Stimulated activated naive CD4-positive, alpha-beta T cell treated with Interleukin-2 at 50 U/mL for 16 hours (primary cell): Measurements from ENCODE around the gene RHOA.
"Not testable (repeated sequence)": the region's sequence is repeated elsewhere in the genome, so short reads cannot be mapped to it uniquely, and the experiment has no call there.

Source experiments
- DNase-seq: peaks from one replicate; lab custom pipeline; 2025; lab: John Stamatoyannopoulos, UW

RHOA gene

DNA sequence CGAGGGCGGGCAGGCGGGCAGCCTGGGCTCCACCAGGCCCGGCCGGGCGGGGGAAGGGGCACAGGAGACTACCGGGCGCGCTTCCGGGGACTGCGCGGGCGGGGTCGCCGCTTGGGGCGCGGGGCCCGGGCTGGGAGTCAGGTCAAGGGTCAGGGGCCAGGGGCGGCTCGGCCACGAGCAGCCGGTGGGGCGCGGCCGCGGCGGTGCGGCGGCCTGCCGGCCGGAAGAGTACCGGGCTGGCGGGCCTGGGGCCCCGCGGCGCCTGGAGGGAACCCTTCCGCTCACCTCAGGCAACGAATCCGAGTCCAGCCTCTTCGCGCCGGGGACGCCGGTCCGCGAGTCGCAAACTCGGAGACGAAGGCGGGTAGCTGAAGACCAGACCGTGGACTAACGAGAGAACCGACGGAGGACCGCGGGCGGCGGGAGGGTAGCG is 225 bp downstream of the RHOA start:
- peak; percentile 53 for DNase-seq

DNA sequence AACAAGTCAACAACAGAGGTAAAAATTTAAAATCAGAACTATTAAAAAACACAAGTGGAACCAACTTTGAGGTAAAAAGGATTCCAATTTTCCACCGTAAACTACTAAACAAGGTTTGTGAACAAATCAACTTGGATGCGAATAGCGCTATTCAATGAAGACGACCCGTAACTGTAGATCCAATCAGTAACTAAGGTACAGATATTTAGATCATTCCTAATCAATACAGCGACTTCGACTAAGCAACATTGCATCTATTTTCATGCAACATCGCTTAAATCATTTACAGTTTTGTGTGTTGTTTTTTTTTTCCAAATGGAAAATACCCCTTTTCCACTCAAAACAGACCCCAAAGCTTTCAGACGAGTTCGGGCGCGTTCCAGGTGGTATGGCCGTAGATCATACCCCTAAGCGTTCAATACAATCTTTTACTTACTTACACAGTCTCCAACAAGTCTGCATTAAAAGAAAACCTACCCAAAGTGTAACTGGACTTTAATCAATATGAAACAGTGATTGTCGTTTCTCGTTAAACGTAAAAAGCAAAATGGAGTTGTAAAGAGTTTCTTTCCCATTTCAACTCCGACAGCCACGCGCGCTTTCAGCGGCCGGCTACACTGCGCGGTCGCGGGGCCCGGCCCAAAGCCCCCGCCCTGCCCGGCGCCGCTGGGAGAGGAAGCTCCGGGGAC is 786 bp downstream of the RHOA start:
- no peak for DNase-seq

DNA sequence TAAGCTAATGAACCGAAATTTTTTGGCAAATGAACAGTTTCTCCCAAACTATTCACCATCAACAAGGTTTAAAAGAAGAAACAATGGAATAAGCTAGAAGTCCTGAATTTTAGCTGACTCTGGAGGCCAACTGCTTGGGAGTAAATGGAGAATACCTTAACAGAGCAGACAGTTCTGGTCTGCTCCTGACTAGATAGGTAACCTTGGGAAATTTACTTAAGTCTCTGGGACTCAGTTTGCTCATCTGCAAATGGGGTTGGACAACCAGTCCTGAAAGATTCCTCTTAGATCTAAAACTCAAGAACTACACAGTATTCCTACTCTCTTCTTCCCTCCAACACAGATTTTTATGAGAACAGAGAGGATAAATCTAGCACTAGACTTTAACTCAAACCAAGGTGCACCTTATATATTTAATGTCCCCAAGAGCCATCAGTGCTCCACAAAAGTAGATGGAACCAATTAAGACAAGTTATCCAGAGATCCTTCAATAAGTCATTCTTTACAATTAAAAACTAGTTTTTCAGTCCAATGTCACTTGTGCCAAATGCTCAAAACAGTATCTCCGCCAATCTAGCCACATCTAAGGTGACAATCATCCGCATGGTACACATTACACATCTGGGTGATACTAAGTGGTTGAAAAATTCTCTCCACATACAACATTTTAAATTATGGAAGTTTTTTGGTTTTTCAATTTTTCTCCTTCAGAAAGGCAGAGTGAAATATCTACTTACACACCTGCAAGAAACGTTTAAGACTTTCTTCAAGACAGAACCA is 1.5 kb downstream of the RHOA start:
- no peak for DNase-seq

DNA sequence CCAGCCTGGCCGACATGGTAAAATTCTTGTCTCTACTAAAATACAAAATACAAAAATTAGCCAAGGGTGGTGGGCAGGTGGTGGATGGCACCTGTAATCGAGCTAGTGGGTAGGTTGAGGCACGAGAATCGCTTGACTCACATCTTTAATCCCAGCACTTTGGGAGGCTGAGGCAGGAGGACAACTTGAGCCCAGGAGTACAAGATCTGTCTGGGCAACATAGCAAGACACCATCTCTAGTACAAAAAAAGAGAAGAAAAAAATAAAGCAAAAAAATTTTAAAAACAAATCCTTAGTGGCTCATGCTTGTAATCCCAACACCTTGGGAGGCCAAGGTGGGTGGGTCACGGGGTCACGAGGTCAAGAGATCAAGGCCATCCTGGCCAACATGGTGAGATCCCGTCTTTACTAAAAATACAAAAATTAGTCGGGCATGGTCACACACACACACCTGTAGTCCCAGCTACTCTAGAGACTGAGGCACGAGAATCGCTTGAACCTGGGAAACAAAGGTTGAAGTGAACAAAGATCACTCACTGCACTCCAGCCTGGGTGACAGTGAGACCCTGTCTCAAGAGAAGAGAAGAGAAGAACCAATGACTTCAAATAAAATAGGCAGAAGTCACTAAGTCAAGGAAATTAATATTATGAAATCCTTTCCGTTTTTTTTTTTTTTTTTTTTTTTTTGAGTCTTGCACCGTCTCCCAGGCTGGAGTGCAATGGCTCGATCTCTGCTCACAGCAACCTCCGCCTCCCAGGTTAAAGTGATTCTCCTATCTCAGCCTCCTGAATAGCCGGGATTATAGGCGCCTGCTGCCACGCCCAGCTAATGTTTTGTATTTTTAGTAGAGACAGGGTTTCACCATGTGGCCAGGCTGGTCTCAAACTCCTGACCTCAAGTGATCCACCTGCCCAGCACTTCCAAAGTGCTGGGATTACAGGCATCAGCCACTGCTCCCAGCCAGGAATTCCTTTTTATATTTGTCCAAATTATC is 4.9 kb downstream of the RHOA start:
- DNase-seq: no peak

DNA sequence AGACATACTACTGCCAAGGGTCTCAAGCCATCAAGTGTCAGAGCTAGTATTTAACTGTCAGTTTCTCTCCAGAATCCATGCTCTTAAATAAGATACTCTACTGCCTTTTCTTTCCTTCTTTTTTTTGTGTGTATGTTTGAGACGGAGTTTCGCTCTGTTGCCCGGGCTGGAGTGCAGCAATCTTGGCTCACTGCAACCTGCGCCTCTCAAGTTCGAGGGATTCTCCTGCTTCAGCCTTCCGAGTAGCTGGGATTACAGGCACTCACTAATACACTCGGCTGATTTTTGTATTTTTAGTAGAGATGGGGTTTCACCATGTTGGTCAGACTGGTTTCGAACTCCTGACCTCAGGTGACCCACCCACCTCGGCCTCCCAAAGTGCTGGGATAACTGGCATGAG is 6.2 kb downstream of the RHOA start:
- DNase-seq: not testable (repeated sequence)

DNA sequence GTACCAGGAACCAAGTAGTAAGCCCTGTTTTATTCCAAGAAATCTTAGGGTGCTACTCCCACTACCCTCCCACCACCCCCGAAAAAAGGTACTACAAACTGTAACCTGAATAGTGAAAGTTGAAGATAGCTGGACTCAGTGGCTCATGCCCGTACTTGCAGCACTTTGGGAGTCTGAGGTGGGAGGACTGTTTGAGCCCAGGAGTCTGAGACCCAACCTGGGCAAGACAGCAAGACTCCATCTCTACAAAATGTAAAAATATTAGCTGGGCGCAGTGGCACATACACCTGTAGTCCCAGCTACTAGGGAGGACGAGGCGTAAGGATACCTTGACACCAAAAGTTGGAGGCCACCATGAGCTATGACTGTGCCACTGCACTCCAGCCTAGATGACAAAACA is 7.9 kb downstream of the RHOA start:
- no peak for DNase-seq

DNA sequence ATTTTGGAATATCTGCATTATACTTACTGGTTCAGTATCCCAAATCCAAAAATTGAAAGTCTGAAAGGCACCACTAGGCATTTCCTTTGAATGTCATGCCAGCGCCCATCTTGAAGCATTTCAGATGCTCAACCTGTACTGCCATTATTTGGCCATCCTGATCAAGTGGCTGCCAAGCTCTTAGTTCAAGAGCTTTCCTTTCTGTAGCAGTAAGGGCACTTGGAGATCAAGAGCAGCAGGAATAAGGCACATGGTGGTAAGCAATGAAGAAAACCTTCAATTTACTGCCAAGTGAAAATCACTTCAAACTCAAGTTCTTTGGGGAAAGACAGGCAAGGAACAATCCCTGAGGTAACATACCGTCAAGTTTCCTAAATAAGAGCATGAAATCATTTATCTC is 10.0 kb downstream of the RHOA start:
- no peak for DNase-seq

DNA sequence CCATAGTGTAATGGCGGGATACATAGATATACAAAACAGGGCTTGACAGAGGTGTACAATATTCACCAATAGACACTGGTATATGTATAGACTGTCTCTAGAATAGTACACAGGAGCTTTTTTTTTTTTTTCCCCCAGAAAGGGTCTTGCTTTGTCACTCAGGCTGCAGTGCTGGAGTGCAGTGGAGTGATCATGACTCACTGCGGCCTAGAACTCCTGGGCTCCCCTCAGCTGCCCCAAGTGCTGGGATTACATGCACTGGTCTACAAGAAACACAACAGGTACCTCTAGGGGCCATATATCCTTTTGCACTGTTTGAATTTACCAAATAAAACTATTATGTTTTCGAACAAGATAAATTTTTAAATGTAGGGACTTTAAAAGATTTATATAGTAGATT is 12.3 kb downstream of the RHOA start:
- DNase-seq: no peak

DNA sequence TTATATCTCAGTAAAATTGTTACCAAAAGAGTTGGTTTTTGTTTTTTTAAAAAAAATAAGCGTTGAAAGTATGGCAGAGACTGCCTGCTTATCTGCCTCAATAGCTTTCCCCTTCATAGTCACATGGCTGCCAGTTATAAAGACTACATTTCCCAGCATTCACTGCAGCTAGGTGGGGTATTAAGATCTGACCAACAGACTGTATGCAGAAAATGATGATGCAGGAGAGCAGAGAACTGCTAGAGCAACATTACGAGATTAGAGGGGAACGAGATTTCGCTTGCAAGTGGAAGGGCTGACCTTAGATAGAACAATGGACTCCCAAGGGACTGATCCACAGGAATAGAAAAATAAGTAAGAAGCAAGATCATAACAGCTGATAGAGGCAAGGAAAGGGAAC is 14.3 kb downstream of the RHOA start:
- DNase-seq: no peak

DNA sequence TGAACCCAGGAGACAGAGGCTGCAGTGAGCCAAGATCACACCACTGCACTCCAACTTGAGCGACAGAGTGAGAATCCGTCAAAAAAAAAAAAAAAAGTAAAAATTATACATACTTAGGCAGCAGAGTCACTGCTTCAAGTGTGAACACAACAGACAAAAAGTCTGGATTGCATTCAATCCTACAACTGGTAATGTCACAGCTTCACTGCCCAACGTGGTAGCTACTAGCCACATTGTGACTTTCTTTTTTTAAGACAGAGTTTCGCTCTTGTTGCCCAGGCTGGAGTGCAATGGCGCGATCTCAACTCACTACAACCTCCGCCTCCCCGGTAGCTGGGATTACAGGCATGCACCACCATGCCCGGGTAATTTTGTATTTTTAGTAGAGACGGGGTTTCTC is 20.5 kb downstream of the RHOA start:
- not testable (repeated sequence) for DNase-seq

DNA sequence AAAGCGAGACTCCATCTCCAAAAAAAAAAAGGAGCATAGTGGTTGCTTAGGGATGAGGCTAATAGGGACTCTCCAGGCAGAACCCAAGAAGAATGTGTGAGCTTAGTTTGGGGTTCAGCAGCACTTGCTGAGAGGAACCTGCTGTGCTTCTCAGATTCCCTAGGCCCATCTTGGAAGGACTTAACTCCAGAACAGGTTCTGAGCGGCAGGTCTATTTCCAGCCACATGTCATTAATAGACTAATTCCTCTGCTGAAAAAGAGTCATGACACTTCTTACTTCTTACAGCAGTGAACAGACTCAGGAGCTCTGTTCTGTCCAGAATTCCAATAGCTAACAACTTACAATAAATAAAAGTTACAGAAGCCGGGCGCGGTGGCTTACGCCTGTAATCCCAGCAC is 22.5 kb downstream of the RHOA start:
- DNase-seq: no peak

DNA sequence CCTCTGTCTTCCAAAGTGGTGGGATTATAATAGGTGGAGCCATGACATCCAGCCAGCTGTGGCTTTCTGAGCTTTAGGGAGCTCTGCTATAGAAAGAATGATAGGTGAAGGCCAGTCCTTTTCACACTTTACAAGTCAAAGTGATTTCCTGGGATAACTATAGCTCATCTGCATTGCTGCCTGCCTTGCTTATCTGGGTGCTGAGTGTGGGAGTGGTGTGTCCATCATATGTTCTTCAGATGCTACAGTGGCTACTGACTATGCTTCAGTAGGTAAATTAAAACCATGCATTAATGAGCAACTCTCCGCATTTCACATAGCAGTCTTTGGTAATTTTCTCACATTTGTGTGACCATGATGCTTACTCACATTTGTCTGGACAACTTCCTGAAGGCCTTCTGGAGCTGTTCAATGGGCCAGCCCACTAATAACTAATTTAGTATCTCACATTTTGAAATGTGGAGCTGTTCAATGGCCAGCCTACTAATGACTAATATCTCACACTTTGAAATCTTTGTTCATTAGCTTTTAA is 23.4 kb downstream of the RHOA start:
- no peak for DNase-seq

DNA sequence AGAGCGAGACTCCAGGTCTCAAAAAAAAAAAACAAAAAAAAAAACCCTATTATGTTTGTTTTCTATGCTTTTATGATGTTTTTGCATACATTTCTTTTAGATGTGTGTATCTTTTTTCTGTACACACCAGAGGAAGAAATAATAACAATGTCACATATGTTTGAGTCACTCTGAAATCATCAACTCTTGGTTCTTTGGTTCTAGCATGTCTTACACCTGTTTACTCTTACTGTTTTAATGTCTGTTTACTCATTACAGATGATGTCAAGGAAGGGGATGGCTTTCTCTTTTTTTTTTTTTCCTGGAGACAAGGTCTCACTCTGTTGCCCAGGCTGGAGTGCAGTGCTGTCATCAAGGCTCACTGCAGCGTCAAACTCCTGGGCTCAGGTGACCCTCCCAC is 24.1 kb downstream of the RHOA start:
- no peak for DNase-seq

DNA sequence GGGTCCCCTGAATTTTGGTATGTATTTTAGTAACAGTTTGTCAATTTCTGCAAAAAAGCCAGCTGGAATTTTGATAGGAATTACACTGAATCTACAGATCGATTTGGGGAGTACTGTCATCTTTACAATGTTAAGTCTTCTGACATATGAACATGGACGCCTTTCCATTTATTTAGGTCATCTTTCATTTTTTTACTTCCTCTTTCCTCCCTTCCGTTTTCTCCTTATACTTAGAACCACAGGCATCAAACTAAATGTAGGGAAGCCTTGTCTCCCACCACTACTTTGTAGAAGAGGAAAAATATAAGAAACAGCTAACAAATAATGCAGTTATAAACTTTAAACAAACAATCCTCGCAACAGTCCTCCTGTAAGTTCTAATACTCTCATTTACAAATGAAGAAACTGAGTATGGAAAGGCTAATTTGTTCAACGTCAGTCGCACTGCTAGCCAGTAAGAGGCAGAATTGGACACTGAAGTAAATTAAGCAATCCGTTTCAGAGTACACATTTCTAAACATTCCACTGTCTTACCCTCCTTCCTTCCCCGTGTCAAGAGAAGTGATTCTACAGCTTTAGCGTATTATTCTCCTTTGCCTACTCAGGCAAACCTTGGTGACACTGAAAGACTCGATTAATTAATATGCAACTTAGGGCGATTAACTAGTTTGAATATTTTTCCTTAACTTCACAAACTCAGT is 25.6 kb downstream of the RHOA start:
- DNase-seq: no peak

DNA sequence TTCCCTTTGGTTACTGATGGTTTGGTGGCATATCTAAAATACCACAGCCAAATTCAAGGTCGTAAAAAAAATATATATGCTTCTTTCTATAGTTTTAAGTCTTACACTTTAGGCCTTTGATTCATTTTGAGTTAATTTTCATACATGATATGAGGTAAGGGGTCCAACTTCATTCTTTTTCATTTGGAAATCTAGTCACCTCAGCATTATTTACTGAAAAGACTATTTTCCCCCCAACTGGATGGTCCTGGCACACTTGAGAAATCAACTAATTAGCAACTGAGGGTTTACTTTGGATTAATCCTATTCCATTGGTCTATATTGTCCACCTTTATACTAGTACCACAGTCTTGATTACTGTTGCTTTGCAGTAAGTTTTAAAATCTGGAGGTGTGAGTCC is 26.2 kb downstream of the RHOA start:
- no peak for DNase-seq

DNA sequence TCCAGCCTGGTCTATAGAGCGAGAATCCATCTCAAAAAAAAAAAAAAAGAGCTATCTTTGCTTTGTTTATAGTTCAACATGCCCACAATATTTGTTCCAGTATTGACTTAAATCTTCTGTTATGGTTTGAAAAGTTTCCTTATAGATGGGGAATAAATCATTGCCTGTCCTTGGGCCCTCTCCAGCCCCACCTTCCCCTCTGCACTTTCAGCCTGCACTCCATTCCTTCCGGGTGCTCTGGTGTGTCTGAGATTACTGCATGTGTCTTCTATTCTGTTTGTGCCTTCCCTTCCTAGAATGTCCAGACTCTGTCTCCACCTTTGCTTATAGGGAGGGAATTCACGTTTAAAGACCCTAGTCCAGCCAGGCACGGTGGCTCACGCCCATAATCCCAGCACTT is 28.4 kb downstream of the RHOA start:
- no peak for DNase-seq

DNA sequence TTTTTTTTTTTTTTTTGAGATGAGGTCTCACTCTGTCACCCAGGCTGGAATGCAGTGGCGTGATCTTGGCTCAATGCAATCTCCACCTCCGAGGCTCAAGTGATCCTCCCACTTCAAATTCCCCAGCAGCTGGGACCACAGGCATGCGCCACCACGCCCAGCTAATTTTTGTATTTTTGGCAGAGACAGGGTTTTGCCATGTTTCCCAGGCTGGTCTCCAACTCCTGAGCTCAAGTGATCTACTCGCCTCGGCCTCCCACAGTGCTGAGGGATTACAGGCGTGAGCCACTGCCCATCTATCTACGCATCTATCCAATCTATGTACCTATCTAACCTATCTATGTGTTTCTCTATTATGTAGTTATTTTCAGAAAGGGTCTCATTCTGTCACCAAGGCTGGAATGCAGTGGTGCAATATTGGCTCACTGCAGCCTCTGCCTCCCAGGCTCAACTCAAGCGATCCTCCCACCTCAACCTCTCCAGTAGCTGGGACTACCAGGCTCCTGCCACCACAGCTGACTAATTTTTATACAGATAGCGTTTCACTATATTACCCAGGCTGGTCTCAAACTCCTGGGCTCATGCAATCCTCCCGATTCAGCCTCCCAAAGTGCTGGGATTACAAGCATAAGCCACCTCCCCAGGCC is 33.4 kb downstream of the RHOA start:
- DNase-seq: no peak

DNA sequence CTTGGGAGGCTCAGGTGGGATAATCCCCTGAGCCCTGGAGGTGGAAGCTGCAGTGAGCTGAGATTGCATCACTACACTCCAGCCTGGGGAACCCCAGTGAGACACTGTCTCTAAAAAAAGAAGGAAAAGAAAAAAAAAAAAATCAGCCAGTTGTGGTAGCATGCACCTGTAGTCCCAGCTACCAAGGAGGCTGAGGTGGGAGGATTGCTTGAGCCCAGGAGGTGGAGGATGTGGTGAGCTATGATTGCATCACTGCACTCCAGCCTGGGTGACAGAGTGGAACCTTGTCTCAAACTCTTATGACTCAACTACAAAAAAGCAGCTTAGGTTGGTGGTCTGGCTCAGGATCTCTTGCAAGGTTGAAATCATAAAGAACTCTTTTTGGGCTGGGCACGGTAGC is 34.3 kb downstream of the RHOA start:
- DNase-seq: peak; percentile 23

DNA sequence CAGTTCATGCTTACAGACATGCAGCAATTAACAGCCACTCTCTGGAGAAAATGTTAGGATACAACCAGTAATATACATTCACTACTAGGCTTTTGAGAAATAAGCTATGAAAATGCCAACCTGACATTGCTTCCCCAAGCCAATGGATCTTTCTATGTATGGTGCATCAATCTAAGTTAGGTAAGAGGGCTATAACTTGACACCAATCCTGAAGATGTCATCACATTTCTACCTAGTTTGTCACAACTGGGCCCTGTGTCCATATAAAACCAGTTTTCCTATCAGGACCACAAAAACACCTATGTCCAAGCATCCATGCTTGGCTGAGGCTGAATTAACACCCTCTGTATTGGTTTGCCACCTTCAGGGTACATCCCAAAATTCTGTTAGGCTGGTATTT is 39.8 kb downstream of the RHOA start:
- no peak for DNase-seq

DNA sequence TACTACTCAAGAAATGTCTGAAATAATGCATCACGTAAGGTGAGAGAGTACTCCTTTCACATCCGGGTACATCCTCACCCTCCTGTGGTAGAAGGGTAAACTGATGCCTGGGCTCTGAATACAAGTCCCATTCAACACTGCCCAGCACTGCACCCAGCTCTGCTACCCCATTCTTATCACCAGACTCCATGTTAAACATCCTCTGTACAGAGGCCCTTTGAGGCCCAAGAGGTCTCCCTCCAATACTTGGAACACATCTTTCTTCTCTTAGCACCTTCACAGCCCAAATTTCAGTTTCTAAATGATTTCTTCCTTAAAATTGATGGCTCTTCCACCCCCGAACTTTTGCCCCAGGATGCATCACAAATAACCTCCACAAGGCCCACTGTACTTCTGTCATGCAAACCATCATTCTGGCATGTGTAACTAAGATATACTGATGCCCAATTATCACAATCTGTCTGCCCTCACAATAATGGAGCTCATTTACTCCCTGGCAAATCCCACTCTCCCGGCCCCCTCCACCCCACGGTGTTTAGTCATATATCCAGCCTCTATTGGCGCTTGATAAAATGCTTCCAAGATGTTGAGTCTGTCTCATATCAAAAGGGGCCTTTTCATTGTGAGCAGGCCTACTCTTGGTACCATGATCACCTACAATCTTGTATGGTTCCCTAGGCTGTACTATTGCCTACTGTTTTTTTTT is 41.0 kb downstream of the RHOA start:
- no peak for DNase-seq

DNA sequence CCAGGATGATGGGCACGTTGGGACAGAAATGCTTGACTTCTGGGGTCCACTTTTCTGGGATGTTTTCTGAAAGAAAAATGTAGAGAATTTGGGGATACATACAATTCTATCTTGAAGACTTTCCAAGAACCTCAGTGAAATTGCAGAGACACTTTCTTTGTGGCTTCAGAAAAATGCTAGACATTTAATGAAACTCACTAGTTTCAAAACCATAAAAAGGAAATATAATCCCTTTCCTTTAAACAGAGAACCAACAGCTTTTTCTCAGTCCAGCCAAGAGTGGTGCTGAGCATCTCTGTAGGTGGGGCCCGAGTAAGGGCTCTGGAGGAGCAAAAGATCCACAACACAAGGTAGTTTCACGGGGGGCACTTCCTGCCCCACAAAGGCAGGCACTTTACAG is 49.2 kb downstream of the RHOA start:
- DNase-seq: no peak
